GM12873 (cell line): ENCODE measurements around the gene ASIC3.

Source experiments
- TF ChIP-seq, protein P1 (sequence below): IDR thresholded peaks from 2 replicates; pipeline ENCODE4 v1.5.1; 2012; ENCODE audit warnings: low read depth, mild to moderate bottlenecking, moderate library complexity, low read length, control low read depth; ENCODE audit not compliant: insufficient read depth; ENCODE audit errors: missing control alignments

ASIC3 gene

DNA sequence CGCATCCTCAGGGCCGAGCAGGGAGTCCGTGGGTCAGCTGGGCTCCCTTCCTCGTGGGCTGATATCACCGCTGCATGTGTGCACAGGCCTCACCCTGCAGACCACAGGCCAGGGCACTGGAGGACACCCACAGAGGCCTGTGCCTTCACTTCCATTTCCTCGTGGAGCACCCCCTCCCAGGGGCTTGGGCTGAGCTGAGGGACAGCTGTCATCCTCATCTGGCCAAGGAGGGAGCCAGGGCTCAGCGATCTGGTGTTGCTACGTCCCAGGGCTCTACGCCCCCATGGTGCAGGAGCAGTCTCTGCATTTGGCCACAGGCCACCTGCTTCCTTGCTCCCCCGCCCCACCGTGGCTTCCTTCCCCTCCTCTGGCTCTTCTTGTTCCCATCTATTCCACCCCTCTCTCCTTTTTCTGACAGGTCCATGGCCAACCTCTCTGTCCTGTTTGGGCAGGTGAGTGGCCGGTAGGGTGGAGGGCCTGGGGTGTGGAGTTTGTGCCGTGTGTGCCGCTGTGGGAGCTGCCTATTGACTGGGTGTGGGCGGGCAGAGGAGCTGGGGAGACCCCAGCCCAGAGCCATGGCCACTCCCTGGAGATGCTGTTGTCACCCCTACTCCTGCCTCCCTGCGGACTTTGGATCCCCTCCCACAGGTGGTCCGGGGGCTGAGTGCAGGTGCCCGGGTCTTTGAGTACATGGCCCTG is 8.3 kb upstream of the ASIC3 start:
- TF ChIP-seq, protein P1, sequence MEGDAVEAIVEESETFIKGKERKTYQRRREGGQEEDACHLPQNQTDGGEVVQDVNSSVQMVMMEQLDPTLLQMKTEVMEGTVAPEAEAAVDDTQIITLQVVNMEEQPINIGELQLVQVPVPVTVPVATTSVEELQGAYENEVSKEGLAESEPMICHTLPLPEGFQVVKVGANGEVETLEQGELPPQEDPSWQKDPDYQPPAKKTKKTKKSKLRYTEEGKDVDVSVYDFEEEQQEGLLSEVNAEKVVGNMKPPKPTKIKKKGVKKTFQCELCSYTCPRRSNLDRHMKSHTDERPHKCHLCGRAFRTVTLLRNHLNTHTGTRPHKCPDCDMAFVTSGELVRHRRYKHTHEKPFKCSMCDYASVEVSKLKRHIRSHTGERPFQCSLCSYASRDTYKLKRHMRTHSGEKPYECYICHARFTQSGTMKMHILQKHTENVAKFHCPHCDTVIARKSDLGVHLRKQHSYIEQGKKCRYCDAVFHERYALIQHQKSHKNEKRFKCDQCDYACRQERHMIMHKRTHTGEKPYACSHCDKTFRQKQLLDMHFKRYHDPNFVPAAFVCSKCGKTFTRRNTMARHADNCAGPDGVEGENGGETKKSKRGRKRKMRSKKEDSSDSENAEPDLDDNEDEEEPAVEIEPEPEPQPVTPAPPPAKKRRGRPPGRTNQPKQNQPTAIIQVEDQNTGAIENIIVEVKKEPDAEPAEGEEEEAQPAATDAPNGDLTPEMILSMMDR, result no peak

DNA sequence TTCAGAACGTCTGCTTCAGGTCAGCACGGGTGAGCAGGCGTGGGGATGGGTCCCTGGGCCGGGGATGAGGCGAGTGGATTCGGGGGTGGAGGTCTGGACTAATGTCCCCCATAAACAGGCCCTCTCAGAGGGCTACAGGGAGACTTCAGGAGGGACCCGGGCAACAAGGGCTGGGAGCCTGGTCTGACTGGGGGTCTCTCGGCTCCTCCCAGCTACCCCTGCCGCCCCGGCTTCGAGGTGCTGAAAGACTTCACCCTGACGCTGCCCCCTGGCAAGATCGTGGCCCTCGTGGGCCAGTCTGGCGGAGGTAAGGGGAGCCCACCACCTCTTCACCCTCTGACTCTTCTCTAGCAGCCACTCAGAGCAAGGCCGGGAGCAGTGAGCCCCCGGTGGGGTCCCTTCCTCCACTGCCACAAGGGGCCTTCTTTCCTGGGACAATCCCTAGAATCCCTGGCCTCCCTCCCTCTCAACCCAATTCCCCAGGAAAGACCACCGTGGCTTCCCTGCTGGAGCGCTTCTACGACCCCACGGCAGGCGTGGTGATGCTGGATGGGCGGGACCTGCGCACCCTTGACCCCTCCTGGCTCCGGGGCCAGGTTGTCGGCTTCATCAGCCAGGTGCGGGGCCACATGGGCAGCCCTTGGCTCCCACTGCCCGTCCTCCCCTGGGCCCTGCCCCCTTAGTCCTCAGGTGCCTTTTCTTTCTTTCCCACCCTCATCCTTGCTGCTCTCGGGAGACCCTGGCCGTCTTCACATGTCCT is 7.5 kb upstream of the ASIC3 start:
- TF ChIP-seq, protein P1, result no peak

DNA sequence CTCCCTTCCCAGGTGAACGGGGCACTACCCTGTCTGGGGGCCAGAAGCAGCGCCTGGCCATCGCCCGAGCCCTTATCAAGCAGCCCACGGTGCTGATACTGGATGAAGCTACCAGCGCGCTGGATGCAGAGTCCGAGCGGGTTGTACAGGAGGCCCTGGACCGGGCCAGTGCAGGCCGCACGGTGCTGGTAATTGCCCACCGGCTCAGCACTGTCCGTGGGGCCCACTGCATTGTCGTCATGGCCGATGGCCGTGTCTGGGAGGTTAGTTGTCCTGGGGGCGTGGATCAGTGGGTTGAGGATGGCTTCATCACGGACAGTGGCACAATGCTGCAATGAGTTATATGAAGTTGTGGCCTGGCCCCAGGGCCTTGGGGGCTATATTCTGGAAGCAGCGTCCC is 4.4 kb upstream of the ASIC3 start:
- TF ChIP-seq, protein P1, result no peak

DNA sequence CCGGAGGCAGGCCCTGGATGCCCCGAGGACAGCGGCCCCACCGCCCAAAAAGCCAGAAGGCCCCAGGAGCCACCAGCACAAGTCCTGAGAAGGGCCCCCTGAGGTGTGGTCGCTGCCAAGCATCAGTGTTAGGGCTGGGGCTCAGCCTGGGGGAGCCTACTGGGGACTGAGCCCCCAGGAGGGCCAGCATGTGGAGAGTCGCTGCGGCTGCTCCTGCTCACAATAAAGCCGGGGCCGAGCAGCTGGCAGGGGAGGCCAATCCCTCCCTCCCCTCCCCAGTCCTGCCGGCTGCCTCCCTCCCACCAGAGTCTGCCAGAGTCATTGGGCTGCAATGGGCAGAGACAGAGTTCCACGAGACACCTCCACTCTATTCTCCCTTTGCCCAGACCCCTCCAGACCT is 3.1 kb upstream of the ASIC3 start:
- TF ChIP-seq, protein P1, result no peak

DNA sequence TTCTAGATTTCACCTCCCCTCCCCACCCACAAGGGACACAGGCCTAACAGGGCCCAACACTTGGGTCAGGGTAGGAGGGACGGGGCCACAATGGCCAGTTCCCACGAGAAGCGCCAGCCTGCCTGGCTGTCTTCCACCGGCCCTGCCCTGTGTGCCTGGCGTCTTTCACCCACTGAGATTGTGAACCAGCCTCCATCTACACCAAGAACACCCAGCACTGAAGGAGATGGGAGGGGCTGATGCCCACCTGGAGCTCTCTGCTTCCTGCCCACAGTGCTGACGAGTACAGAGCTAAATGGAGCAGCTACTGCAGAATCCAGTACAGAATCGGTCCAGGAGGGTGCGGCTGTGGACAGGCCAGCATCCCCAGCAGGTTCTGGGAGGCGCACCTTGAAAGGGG is 2.4 kb upstream of the ASIC3 start:
- TF ChIP-seq, protein P1, result no peak

DNA sequence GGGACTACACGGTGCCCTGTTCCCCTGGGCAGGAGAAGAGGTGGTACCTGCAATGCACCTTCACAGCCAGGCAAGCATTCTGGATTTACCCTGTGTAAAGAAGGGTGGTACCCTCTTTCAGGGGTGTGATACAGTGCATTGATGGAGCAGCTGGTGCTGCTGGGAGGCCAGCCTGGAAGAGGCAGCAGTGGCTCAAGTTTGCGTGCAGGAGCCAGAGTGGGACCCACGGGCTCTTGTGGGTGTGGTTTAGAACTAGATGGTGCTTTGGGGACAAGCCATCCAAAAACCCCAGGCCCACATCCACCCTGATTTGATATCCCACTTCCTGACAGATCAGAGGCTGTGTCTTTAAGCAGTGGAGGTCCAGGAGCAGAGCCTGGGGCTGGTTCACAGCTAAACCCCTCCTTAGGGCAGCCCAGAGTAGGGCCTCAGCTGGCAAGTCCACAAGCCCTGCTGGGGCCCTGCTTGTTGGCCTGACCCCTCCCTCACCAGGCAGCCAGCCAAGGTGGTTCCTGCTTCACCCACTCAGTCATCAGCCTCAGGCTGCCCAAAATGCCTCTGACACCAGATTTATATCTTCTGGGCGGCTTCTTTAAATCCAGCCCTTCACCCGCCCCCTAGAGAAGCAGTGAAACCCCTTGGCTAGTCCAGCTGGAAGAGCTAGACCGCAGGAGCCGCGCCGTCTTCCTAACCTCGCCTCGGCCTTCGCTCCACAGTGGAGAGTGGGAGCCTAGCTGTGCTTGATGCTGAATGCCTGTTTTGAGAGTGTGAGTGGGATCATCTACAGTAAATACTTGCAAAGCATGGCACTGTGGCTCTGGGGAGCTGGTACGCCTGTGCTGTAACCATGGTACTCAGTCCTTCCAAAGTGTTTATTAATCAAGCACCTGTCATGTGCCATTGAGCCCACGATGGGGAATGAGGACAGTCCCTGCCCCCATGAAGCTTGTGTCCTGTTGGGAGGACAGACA is 1.4 kb upstream of the ASIC3 start:
- TF ChIP-seq, protein P1, result no peak
